Naive thymus-derived CD4-positive, alpha-beta T cell (primary cell): ENCODE data around the gene AGAP1. TPM values are rescaled to one million over a fixed set of nuclear protein-coding genes. Genes with fewer than 3 reads are reported as not detected.

ENCODE experiments used
- ATAC-seq: fragments of 150-1000 bp; cut with Tn5 transposase; 2 replicates; pipeline ENCODE4 v1.10.0; 2021; ENCODE audit warnings: mild to moderate bottlenecking, moderate library complexity
- CTCF ChIA-PET: fragments of 350-600 bp; sonication (Branson Sonifier 250); formaldehyde crosslinking; loops from one replicate; lab custom pipeline; 2021; ENCODE audit warnings: antibody characterized with exemption; lab: Charles Lee
- POLR2A ChIA-PET: fragments of 350-600 bp; sonication (Branson Sonifier 250); formaldehyde crosslinking; loops from one replicate; lab custom pipeline; 2021; ENCODE audit warnings: antibody characterized with exemption, inconsistent platforms; lab: Charles Lee
- DNase-seq, 9 donors: peaks; one replicate each; pipeline versions ENCODE4 v3.0.0 to v3.0.0-alpha.2; 2020 to 2022; ENCODE audit warnings: mixed read lengths in 1 of 9
- H3K27ac ChIP-seq: one replicate; pipeline ENCODE4 v1.7.0; 2013; ENCODE audit warnings: mild to moderate bottlenecking, low read depth, low read length, moderate library complexity
- H3K27me3 ChIP-seq, 2 donors: one replicate each; pipeline ENCODE4 v1.7.0; 2013; ENCODE audit warnings: low read length in 2 of 2, mild to moderate bottlenecking in 2 of 2, moderate library complexity in 2 of 2; ENCODE audit not compliant: control insufficient read depth in 2 of 2, insufficient read depth in 2 of 2
- H3K36me3 ChIP-seq, 3 experiments: 1 replicate in 2 of 3; 2 replicates in 1 of 3; pipeline ENCODE4 v1.7.0; 2013; ENCODE audit warnings: low read length in 3 of 3, mild to moderate bottlenecking in 3 of 3, moderate library complexity in 1 of 3; ENCODE audit not compliant: insufficient read depth in 3 of 3, control insufficient read depth in 2 of 3
- H3K4me1 ChIP-seq, 2 donors: one replicate each; pipeline ENCODE4 v1.7.0; 2013; ENCODE audit warnings: low read length in 2 of 2, mild to moderate bottlenecking in 2 of 2, moderate library complexity in 1 of 2; ENCODE audit not compliant: control insufficient read depth in 2 of 2, insufficient read depth in 2 of 2
- H3K4me3 ChIP-seq: 2 replicates; pipeline ENCODE4 v1.7.0; 2013; ENCODE audit warnings: mild to moderate bottlenecking, low read length
- H3K9me3 ChIP-seq, 3 experiments: 1 replicate in 2 of 3; 2 replicates in 1 of 3; pipeline ENCODE4 v1.7.0; 2013; ENCODE audit warnings: low read length in 3 of 3; ENCODE audit not compliant: control insufficient read depth in 2 of 3
- H3K27ac Mint-ChIP-seq, 9 donors: one replicate each; pipeline ENCODE4 v1.8.0; 2020 to 2022; ENCODE audit warnings: mixed read lengths in 9 of 9, mild to moderate bottlenecking in 8 of 9, moderate library complexity in 5 of 9, inconsistent platforms in 2 of 9
- H3K27me3 Mint-ChIP-seq, 5 donors: one replicate each; pipeline ENCODE4 v1.8.0; 2021 to 2022; ENCODE audit warnings: mixed read lengths in 5 of 5, mild to moderate bottlenecking in 1 of 5
- H3K36me3 Mint-ChIP-seq, 5 donors: one replicate each; pipeline ENCODE4 v1.8.0; 2020 to 2022; ENCODE audit warnings: mixed read lengths in 5 of 5, mild to moderate bottlenecking in 3 of 5, inconsistent platforms in 1 of 5
- H3K4me1 Mint-ChIP-seq, 7 donors: one replicate each; pipeline ENCODE4 v1.8.0; 2020 to 2022; ENCODE audit warnings: mixed read lengths in 7 of 7, mild to moderate bottlenecking in 3 of 7, inconsistent platforms in 1 of 7
- H3K4me3 Mint-ChIP-seq, 10 donors: one replicate each; pipeline ENCODE4 v1.8.0; 2020 to 2022; ENCODE audit warnings: mild to moderate bottlenecking in 10 of 10, mixed read lengths in 10 of 10, moderate library complexity in 6 of 10, inconsistent platforms in 2 of 10
- H3K9me3 Mint-ChIP-seq, 11 donors: one replicate each; pipeline ENCODE4 v1.8.0; 2020 to 2022; ENCODE audit warnings: mixed read lengths in 11 of 11, mild to moderate bottlenecking in 4 of 11, inconsistent platforms in 1 of 11, moderate library complexity in 1 of 11
- intact Hi-C, 2 donors: fragments of 100-400 bp; cut with micrococcal nuclease; formaldehyde crosslinking; loops; one replicate each; pipeline ENCODE4 v1.15.1; 2023
- polyA plus RNA-seq, 2 donors: library from polyadenylated mRNA; unstranded; fragments of 300-500 nt; fragmentation: Illumina TruSeq; gene quantifications; one replicate each; pipeline ENCODE4 v1.2.3, GENCODE V29; 2021
- total RNA-seq, 6 experiments: library from RNA in 5 of 6; stranded (reverse) in 5 of 6; gene quantifications; 1 replicate in 5 of 6; 2 replicates in 1 of 6; pipeline ENCODE4 v1.2.3 and lab custom pipeline; 2021 to 2026

Gene AGAP1
- total and polyA plus RNA-seq, 7 experiments from 2014 or later, result 0.35 to 9.6 (median 0.85) TPM; not detected in 2

GRCh38 chr2:235538144-235538639 lies 44.3 kb downstream of the AGAP1 start:
- H3K9me3 ChIP-seq, result no peaks in the 10 kb centered on the region
- Mint-ChIP-seq H3K36me3 (no peaks in the 10 kb centered on the region), H3K4me3 (no peak overlapping the region), H3K9me3 (peaks cover 0 to 4% (median 0%) of the 10 kb centered on the region in 11 donors), H3K27me3 (peaks cover 0 to 19% (median 9%) of the 10 kb centered on the region in 5 donors), H3K4me1 (peaks cover 0 to 7% (median 0%) of the 10 kb centered on the region in 7 donors), H3K27ac (peak overlapping the region in 1 of 9 donors; percentile 26)
- no peaks in the 10 kb centered on the region for H3K4me1 ChIP-seq
- POLR2A ChIA-PET, result no interaction called here
- no peak overlapping the region for H3K27ac ChIP-seq
- CTCF ChIA-PET, result no interaction called here
- ATAC-seq (no peak), DNase-seq (no peak)
- H3K36me3 ChIP-seq, result no peaks in the 10 kb centered on the region
- intact Hi-C loops, result no loop called here
- no peak overlapping the region for H3K4me3 ChIP-seq
- H3K27me3 ChIP-seq, result no peaks in the 10 kb centered on the region

DNA sequence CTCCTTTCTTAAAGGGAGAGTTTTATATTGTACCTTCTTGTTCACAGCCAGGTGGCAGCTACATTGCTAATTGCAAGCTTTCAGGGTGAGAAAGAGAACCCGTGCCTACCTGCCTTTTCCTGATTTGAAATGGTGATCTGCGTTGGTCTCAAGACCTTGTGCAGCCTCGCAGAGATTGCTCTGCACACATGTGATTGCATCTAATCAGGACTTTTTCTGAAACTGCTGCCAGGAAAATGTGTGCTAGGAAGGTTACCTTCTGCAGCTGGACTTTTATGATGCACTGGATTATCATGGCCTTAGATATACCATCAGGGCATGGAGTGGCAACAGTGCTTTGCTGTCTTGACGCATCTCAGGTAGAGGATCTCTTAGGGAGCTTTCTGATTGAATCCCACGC lies 45.1 kb downstream of the AGAP1 start:
- no peaks in the 10 kb centered on the region for H3K36me3 ChIP-seq
- H3K27ac ChIP-seq, result no peak overlapping the region
- Mint-ChIP-seq H3K4me1 (peaks cover 0 to 7% (median 0%) of the 10 kb centered on the region in 7 donors), H3K36me3 (no peaks in the 10 kb centered on the region), H3K27me3 (peaks cover 0 to 19% (median 7%) of the 10 kb centered on the region in 5 donors), H3K9me3 (peaks cover 0 to 4% (median 0%) of the 10 kb centered on the region in 11 donors), H3K27ac (peak overlapping the region in 1 of 9 donors; percentile 26), H3K4me3 (no peak overlapping the region)
- DNase-seq, result no peak
- H3K4me3 ChIP-seq, result no peak overlapping the region
- H3K4me1 ChIP-seq, result no peaks in the 10 kb centered on the region
- ChIA-PET CTCF (no interaction called here), POLR2A (no interaction called here)
- H3K9me3 ChIP-seq, result no peaks in the 10 kb centered on the region
- no peaks in the 10 kb centered on the region for H3K27me3 ChIP-seq
- ATAC-seq, result no peak
- intact Hi-C loops, result no loop called here

DNA sequence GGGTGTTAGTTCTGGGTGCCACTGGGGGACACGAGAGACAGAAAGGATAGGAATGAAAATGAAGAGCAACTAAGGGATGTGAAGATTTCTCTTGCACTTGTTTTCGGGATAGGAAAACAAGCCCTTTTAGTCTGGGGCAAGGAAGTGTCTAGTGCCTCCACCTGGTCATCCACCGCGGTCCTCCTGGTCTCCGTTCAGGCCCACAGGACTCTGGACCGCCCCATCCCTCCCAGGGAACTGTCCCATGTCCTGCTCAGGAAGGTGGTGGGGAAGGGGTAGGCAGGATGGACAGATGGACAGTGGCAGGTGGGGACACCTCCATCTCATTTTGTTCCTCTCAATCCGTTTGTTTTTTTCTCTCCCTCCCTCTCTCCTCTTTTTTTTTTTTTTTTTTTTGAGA lies 45.9 kb downstream of the AGAP1 start:
- Histone ChIP-seq H3K4me3 (no peak overlapping the region), H3K4me1 (no peaks in the 10 kb centered on the region), H3K36me3 (no peaks in the 10 kb centered on the region), H3K9me3 (no peaks in the 10 kb centered on the region), H3K27ac (no peak overlapping the region), H3K27me3 (no peaks in the 10 kb centered on the region)
- ChIA-PET CTCF (no interaction called here), POLR2A (no interaction called here)
- H3K4me3 Mint-ChIP-seq, result no peak overlapping the region
- ATAC-seq (no peak), DNase-seq (no peak)
- no peaks in the 10 kb centered on the region for H3K36me3 Mint-ChIP-seq
- intact Hi-C loops, result no loop called here
- H3K27me3 Mint-ChIP-seq, result peaks cover 0 to 24% (median 4%) of the 10 kb centered on the region in 5 donors
- peaks cover 0 to 4% (median 0%) of the 10 kb centered on the region in 11 donors for H3K9me3 Mint-ChIP-seq
- peak overlapping the region in 1 of 9 donors; percentile 20 for H3K27ac Mint-ChIP-seq
- peaks cover 0 to 7% (median 0%) of the 10 kb centered on the region in 7 donors for H3K4me1 Mint-ChIP-seq

- DNase-seq, result no peak
These were observed 47.2 kb downstream of the AGAP1 start for GRCh38 chr2:235541016-235541415.

GRCh38 chr2:235541838-235542549 lies 48.2 kb downstream of the AGAP1 start:
- Mint-ChIP-seq H3K27me3 (peaks cover 0 to 24% (median under 1%) of the 10 kb centered on the region in 5 donors), H3K9me3 (peaks cover 0 to 2% (median 0%) of the 10 kb centered on the region in 11 donors), H3K36me3 (no peaks in the 10 kb centered on the region), H3K27ac (no peak overlapping the region), H3K4me3 (no peak overlapping the region), H3K4me1 (peaks cover 0 to 2% (median 0%) of the 10 kb centered on the region in 7 donors)
- H3K4me3 ChIP-seq, result no peak overlapping the region
- no peaks in the 10 kb centered on the region for H3K4me1 ChIP-seq
- intact Hi-C loops, result no loop called here
- no peak for DNase-seq
- H3K27me3 ChIP-seq, result no peaks in the 10 kb centered on the region
- ChIA-PET CTCF (no interaction called here), POLR2A (no interaction called here)
- H3K36me3 ChIP-seq, result no peaks in the 10 kb centered on the region
- ATAC-seq, result no peak
- H3K27ac ChIP-seq, result no peak overlapping the region
- H3K9me3 ChIP-seq, result no peaks in the 10 kb centered on the region

More at GRCh38 chr2:235541016-235541415, 47.2 kb downstream of the AGAP1 start:
- Mint-ChIP-seq H3K27me3 (peaks cover 0 to 24% (median 4%) of the 10 kb centered on the region in 5 donors), H3K4me3 (no peak overlapping the region), H3K27ac (no peak overlapping the region), H3K36me3 (no peaks in the 10 kb centered on the region), H3K9me3 (peaks cover 0 to 4% (median 0%) of the 10 kb centered on the region in 11 donors), H3K4me1 (peaks cover 0 to 7% (median 0%) of the 10 kb centered on the region in 7 donors)
- CTCF ChIA-PET, result no interaction called here
- H3K27me3 ChIP-seq, result no peaks in the 10 kb centered on the region
- H3K36me3 ChIP-seq, result no peaks in the 10 kb centered on the region
- no peak overlapping the region for H3K4me3 ChIP-seq
- ATAC-seq, result no peak
- H3K9me3 ChIP-seq, result no peaks in the 10 kb centered on the region
- H3K4me1 ChIP-seq, result no peaks in the 10 kb centered on the region
- intact Hi-C loops, result no loop called here
- POLR2A ChIA-PET, result no interaction called here
- H3K27ac ChIP-seq, result no peak overlapping the region

- CTCF ChIA-PET, result no interaction called here
These were observed 48.9 kb downstream of the AGAP1 start for GRCh38 chr2:235542733-235543127.

More at GRCh38 chr2:235542733-235543127, 48.9 kb downstream of the AGAP1 start:
- peaks cover 0 to 2% (median 0%) of the 10 kb centered on the region in 11 donors for H3K9me3 Mint-ChIP-seq
- H3K36me3 Mint-ChIP-seq, result no peaks in the 10 kb centered on the region
- intact Hi-C loops, result no loop called here
- no peak for DNase-seq
- Histone ChIP-seq H3K4me1 (no peaks in the 10 kb centered on the region), H3K27ac (no peak overlapping the region), H3K4me3 (no peak overlapping the region), H3K36me3 (no peaks in the 10 kb centered on the region), H3K9me3 (no peaks in the 10 kb centered on the region), H3K27me3 (no peaks in the 10 kb centered on the region)
- POLR2A ChIA-PET, result no interaction called here
- ATAC-seq, result no peak
- H3K4me3 Mint-ChIP-seq, result no peak overlapping the region
- H3K27me3 Mint-ChIP-seq, result peaks cover 0 to 22% (median 0%) of the 10 kb centered on the region in 5 donors
- H3K27ac Mint-ChIP-seq, result no peak overlapping the region
- no peaks in the 10 kb centered on the region for H3K4me1 Mint-ChIP-seq
